D341Med (cell line): ENCODE data around the gene TMEM187.

Experiments
- DNase-seq: peaks from one replicate; pipeline ENCODE4 v3.0.0; 2012; ENCODE audit warnings: low spot score

The TMEM187 gene

GRCh38 chrX:153935326-153935851 is 37.2 kb upstream of the TMEM187 start:
- DNase-seq: no peak

- no peak for DNase-seq
Measured at GRCh38 chrX:153937056-153937455, 35.5 kb upstream of the TMEM187 start.

- no peak for DNase-seq
Measured at GRCh38 chrX:153938226-153938786, 34.2 kb upstream of the TMEM187 start.

GRCh38 chrX:153939573-153939972 is 33.0 kb upstream of the TMEM187 start:
- no peak for DNase-seq

GRCh38 chrX:153941336-153942252 is 31.0 kb upstream of the TMEM187 start:
- no peak for DNase-seq

- DNase-seq: no peak
Measured at GRCh38 chrX:153944140-153944799, 28.3 kb upstream of the TMEM187 start, which contains the start of gene RENBP. TSS of gene RENBP (minus strand) at chrX:153944643. CDS start at chrX:153944610, 33 bp downstream.

- DNase-seq: no peak
Measured at GRCh38 chrX:153944800-153945150, 27.8 kb upstream of the TMEM187 start.

GRCh38 chrX:153945956-153946943 is 26.3 kb upstream of the TMEM187 start:
- no peak for DNase-seq

GRCh38 chrX:153947009-153947769 is 25.4 kb upstream of the TMEM187 start:
- DNase-seq: peak; percentile 82

GRCh38 chrX:153948002-153948466 is 24.5 kb upstream of the TMEM187 start:
- no peak for DNase-seq

GRCh38 chrX:153948847-153949805 is 23.4 kb upstream of the TMEM187 start:
- no peak for DNase-seq

- DNase-seq: no peak
Measured at GRCh38 chrX:153950127-153950526, 22.4 kb upstream of the TMEM187 start.

GRCh38 chrX:153951683-153952372 is 20.7 kb upstream of the TMEM187 start:
- DNase-seq: no peak

- DNase-seq: no peak
Measured at GRCh38 chrX:153952373-153953026, 20.1 kb upstream of the TMEM187 start.

GRCh38 chrX:153953342-153953830 is 19.2 kb upstream of the TMEM187 start:
- peak; percentile 83 for DNase-seq

- DNase-seq: peak; percentile 45
Measured at GRCh38 chrX:153953892-153954557, 18.5 kb upstream of the TMEM187 start.

- DNase-seq: no peak
Measured at GRCh38 chrX:153954558-153955227, 17.9 kb upstream of the TMEM187 start.
